IPS-NIHi7 (cell line): Measurements from ENCODE around the gene PSG2.
"Not testable (repeated sequence)": the region's sequence is repeated elsewhere in the genome, so short reads cannot be mapped to it uniquely, and the experiment has no call there.

ENCODE experiments used
- DNase-seq: peaks from one replicate; pipeline ENCODE4 v3.0.0; 2012; ENCODE audit warnings: mixed read lengths; ENCODE audit errors: extremely low spot score

The PSG2 gene

DNA sequence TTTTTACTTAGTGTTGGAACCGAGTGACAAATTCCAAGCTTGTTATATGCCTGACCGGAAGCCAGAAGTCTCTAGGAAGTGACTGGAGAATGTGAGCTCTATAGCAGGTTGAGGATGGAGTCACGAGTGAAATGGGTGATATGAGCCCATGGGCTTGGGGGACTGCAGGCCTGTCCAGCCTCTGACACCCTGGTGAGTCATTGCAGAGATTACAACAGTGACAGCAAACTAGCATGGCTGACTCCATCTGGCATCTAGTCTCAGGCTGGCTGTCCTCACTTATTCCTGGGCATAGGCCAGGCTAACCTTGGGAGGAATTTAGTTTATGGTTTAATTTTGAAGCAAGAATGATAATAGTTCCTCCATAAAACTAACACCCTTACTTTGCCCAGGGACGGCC is 4.6 kb downstream of the PSG2 start:
- DNase-seq: not testable (repeated sequence)

DNA sequence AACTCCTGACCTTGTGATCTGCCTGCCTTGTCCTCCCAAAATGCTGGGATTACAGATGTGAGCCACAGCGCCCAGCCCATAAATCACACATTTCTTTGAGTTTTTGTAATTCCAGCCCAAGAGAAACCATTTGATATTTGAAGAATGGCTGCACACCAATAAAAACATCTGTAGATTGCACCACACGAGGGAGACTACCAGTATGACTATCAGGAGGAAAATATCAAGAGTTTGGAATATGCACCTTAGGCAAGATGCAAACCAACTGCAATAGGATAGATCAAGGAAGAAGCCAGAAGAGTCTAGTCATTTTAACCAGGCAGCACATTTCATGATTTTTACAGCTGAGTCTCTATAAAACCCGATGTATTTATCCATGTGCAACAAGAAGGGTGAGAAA is 20.1 kb downstream of the PSG2 start:
- DNase-seq: not testable (repeated sequence)

DNA sequence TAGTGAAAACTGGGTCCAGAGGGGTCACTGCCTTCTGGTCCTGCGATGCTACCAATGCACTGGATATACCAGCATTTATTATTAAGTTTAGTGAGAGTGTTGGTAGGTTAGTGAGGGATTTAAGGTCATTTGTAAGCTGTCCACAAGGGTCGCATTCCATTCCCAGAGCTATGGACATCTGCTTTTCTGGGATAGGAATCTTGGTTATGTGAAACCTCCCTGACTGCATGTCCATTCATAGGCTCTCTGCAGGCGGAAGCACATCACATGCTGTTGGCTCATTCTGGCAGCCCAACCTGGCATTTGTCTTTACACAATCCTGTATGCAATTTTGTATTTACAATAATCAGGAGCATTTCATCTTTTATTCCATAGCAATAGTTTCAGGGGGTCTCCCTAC is 21.2 kb downstream of the PSG2 start:
- not testable (repeated sequence) for DNase-seq

DNA sequence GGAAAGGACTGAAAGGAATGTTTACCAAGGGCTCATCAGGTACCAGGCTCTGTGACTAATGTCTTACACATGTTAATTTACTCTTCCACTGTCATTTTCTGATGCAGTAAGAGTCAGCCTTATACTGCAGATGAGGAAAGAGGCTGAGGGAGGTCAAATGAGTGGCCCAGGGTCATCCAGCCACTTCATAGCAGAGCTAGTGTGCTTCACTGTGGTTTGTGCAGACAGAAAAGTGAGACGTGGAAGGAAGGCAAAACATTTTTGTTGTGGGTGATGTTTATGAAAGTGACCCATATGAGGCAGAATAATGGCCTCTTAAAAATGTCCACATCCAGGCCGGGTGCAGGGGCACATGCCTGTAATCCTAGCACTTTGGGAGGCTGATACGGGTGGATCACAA is 22.2 kb downstream of the PSG2 start:
- DNase-seq: not testable (repeated sequence)

DNA sequence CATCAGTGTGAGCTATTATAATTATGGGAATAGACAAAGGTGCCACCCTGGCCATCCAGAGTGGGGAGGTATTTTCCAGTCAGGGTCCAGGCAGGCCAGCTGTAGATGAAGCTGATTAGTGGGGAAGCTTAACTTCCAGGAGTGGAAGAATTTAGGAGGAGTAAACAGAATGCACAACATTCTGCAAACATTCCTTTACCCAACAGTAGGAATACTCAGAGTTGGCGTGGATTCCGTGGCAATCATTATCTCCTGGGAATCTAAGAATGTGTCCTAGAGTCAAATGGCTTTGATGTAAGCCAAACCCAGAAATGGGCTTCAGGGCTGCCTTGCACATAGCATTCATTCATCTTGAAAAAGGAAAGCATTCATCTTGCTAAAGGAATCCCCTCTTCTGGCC is 23.0 kb downstream of the PSG2 start:
- DNase-seq: not testable (repeated sequence)

DNA sequence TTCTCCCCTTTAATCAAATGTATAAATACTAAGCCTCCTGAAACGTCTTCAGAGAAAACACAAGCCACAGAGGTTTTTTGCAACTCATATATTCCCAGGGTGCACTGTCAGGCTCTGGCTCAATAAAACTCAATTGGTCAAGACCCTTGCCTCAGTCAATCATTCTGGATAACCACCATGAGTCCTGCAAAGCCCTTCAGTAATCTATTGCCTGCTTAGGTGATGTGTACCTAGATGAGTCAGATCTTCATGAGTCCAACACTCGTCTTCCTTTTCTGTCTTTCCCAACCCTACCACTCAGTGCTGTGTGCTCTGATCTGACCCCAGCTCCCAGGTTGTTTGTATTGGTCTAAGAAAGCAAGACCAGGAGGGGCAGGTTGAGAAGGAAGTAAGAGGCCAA is 24.1 kb downstream of the PSG2 start:
- DNase-seq: not testable (repeated sequence)

DNA sequence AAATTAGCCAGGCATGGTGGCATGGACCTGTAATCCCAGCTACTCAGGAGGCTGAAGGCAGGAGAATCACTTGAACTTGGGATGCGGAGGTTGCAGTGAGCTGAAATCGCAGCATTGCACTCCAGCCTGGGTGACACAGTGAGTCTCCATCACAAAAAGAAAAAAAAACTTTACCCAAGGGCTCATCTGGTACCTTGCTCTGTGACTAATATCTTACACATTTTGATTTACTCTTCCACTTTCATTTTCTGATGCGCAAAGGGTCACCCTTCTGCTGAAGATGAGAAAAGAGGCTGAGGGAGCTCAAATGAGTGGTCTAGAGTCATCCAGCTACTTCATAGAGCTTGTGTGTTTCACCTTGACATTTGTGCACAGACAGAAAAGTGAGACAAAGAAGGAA is 34.5 kb downstream of the PSG2 start:
- not testable (repeated sequence) for DNase-seq

DNA sequence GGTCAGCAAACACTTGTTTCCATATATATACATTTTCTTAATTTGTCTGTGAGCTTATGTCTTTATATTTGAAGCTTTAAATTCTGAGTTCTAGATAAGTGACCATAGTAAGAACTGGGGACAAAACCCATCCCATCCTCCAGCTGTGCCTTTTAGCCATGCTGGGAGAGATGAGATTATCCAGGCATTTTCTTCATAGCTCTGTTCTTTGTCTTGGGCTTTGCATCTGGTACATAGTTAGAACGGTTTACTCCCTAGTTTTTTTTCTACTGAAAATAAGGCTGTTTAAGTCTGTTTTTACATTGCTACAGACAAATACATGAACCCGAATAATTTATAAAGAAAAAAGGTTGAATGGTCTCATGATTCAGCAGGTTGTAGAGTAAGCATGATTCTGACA is 35.9 kb downstream of the PSG2 start:
- DNase-seq: not testable (repeated sequence)

DNA sequence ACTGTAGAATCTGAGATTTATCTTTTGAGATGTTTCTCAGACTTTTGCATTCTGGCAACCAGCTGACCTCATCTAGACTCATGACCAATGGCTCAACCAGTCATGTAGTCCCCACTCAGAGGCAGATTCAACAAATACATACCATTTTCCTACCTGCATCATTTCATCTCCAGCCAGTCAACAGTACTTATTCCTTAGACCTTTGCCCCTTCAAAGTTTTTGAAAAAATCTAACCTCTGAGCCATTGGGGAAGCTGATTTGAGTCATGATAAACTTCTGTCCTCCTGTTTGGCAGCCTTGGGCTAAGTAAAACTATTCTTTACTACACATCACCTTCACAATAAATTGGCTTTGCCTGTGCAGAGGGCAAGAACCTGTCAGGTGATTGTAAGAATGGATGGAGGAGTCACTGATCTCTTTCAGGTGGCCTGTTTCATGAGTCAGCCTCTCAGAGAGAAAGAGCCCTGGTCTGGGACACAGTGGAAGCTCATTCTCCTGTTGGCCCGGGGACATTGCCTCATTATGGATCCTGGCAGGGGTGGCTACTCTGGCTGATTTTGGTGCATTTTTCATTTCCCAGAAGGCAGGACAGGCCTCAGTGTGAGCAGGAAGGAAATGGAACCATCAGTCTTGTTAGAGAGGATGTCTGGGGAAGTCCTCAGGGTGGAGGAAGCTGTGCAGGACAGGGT is 38.9 kb downstream of the PSG2 start:
- DNase-seq: not testable (repeated sequence)

DNA sequence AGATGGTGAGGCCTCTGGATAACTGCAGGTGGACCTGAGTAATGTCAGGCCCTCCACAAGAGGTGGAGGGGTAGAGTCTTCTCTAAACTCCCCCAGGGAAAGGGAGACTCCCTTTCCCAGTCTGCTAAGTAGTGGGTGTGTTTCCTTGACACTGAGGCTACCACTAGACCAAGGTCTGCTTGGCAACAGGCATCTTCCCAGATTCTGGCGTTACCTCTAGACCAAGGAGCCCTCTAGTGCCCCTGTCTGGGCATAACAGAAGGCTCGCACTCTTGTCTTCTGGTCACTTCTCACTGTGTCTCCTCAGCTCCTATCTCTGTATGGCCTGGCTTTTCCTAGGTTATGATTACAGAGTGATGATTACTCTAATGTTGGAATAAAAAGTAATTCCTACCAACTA is 50.9 kb downstream of the PSG2 start:
- not testable (repeated sequence) for DNase-seq

DNA sequence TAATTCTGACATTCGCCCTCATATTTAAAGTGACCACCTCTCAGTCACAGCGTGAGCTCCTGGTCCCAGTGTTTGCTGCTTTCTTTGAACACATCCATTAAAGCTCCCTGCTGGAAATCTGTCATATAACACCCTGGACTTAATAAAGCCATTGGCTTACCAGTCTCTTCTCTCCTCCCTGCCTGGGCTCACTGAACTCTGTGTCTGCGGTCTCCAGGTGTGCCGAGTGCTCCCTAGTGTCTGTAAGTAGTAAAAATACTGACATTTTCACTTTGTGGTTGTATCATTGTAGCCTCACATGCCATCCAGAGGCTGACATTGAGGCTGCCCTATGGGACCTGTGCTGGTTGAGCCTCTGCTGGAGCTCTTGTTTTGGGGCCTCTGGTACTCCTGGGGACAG is 53.6 kb downstream of the PSG2 start:
- DNase-seq: no peak

DNA sequence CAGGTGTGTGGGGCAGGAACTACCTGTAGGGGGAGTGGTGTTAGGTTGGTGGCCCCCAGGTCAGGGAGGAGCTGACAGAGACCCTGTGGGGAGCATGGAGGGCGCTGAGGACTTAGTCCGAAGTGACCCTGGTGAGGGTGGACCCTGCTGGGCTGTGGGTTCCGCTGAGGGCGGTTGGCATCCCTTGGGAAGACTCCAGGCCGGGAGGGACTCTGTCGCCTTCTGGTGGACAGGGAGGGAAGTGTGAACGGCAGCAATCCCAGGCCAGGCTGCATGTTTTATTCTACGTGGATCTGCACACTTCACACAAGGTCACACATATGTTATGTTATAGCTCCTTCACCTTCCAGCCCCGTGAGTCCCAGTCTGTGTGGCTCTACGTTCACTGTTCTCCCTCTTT is 54.5 kb downstream of the PSG2 start:
- not testable (repeated sequence) for DNase-seq

DNA sequence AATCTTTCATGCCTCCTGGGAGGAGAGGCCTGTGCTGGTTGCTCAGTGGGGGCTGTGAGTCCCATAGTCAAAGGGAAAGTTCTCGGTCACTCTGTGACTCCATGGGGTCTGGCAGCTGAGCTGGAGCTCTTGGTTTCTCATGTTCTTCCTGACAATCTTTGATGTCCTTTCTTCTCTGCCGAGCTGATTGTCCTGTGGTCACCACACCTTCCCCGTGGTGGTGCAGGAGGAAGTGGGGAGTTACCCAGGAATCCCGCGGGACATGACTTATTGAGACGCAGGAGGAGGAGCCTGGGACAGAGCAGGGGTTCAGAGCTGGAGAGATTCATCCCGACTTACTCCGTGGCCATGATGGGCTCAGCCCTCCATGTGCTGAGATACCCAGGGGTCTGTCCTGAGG is 55.4 kb downstream of the PSG2 start:
- not testable (repeated sequence) for DNase-seq

DNA sequence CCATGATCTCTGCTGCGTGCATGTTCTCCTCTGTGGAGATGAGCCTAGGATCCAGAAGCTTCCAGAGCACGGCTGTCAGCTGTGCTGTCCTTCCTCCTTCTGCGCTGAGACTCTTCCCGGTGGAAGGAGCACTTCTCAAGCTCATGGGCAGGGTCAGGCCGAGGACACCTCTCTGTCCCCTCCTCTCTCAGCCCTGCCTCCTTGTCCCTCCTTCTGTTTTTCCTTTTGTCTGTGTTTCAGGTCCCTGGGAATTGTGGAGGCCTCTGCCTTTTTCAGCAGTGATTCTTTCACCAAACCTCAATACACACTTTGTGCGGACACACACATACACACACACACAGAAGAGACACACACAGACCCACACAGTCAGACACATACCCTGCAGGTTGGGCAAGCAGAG is 56.1 kb downstream of the PSG2 start, which contains the start of gene PSG11:
PSG11 (minus strand) TSS at position 101 of the 400 bp plus-strand sequence; CDS start at position 4, 97 bp downstream.
- not testable (repeated sequence) for DNase-seq

DNA sequence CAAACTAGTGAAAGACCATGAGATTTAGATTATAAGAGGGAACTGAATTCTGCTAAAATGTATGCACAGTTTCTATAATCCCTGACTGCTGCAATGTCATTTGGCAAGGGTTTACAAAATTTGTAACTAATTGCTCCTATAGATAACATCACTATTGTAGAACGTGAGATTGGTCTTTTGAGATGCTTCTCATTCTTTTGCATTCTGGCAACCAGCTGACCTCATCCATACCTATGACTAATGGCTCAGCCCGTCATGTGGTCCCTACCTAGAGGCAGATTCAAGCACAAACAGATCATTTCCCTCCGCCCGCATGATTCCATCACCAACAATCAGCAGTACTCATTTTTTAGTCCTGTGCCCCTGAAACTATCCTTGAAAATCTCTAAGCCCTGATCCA is 60.4 kb downstream of the PSG2 start:
- DNase-seq: not testable (repeated sequence)

DNA sequence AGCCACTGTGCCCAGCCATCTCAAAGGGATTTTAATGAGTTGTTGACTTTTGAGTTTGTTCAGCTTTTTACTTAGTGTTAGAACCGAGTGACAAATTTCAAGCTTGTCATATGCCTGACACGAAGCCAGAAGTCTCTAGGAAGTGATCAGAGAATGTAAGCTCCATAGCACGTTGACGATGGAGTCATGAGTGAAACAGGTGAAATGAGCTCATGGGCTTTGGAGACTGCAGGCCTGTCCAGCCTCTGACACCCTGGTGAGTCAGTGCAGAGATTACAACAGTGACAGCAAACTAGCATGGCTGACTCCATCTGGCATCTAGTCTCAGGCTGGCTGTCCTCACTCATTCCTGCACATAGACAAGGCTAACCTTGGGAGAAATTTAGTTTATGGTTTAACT is 60.9 kb downstream of the PSG2 start:
- not testable (repeated sequence) for DNase-seq

DNA sequence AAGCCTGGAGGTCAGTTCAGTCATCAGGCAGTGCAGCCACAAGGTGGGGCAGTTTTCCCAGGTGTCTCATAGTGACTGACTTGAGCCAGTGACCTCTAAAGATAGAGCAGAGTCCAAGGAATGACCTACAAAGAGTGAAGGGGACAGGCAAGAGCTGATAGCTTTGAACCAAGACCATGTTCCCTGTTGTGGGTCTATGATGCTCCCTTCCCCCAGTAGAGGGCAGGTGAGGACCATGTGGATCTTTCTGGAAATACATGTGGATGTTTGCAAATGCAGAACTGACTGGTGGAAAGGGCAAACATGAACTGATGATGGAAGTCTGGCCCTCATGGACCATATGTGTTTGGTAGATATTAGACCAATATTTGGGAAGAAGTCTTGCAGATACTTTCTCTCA is 62.9 kb downstream of the PSG2 start:
- not testable (repeated sequence) for DNase-seq
